CD14-positive monocyte (primary cell): ENCODE measurements around the gene RELCH. TPM values are rescaled to one million over a fixed set of nuclear protein-coding genes. Genes with fewer than 3 reads are reported as not detected.
A peak's percentile ranks its signal among the peaks of the same experiment; 100 is the strongest.

Source experiments
- DNase-seq, 3 donors: peaks; one replicate each; pipeline ENCODE4 v3.0.0-alpha.2; 2011 to 2022
- H2AFZ ChIP-seq: 2 replicates; pipeline ENCODE4 v1.6.0; 2012; ENCODE audit warnings: mild to moderate bottlenecking, low read depth, low read length, inconsistent platforms; ENCODE audit not compliant: insufficient read depth, poor library complexity, severe bottlenecking
- H3K27ac ChIP-seq, 2 donors: 1 replicate in 1 of 2; 2 replicates in 1 of 2; pipeline ENCODE4 v1.5.1; 2012 to 2013; ENCODE audit warnings: low read length in 2 of 2, control low read depth in 1 of 2, inconsistent platforms in 1 of 2, low read depth in 1 of 2, mild to moderate bottlenecking in 1 of 2
- H3K27me3 ChIP-seq, 2 donors: one replicate each; pipeline versions ENCODE4 v1.6.0 to v1.6.1; 2011 to 2013; ENCODE audit warnings: low read length in 2 of 2; ENCODE audit not compliant: control insufficient read depth in 2 of 2, insufficient read depth in 2 of 2
- H3K36me3 ChIP-seq, 2 donors: replicated peaks in 1 of 2; 1 replicate in 1 of 2; 2 replicates in 1 of 2; pipeline versions ENCODE4 v1.5.1 to v1.6.1; 2012 to 2013; ENCODE audit warnings: low read length in 2 of 2, control low read depth in 1 of 2, inconsistent platforms in 1 of 2, mild to moderate bottlenecking in 1 of 2; ENCODE audit not compliant: insufficient read depth in 2 of 2, control insufficient read depth in 1 of 2
- H3K4me1 ChIP-seq, 2 donors: 1 replicate in 1 of 2; 2 replicates in 1 of 2; pipeline versions ENCODE4 v1.5.1 to v1.6.1; 2012 to 2013; ENCODE audit warnings: low read length in 2 of 2, control low read depth in 1 of 2, inconsistent platforms in 1 of 2, mild to moderate bottlenecking in 1 of 2, moderate library complexity in 1 of 2; ENCODE audit not compliant: insufficient read depth in 2 of 2, control insufficient read depth in 1 of 2
- H3K4me2 ChIP-seq: replicated peaks from 2 replicates; pipeline ENCODE3; 2012; ENCODE audit warnings: low read length, moderate library complexity, mild to moderate bottlenecking; ENCODE audit not compliant: poor library complexity, severe bottlenecking; ENCODE audit errors: extremely low read depth
- H3K4me3 ChIP-seq, 3 experiments: fragments of 200-600 bp in 1 of 3; sonication (generic) in 1 of 3; replicated peaks in 1 of 3; 1 replicate in 2 of 3; 2 replicates in 1 of 3; pipeline ENCODE4 v1.5.1; 2011 to 2013; ENCODE audit warnings: low read length in 3 of 3, mild to moderate bottlenecking in 3 of 3, control low read depth in 2 of 3, low read depth in 2 of 3, inconsistent platforms in 1 of 3, moderate library complexity in 1 of 3
- H3K79me2 ChIP-seq: 2 replicates; pipeline ENCODE4 v1.6.0; 2012; ENCODE audit warnings: mild to moderate bottlenecking, control low read depth, inconsistent platforms, low read length, moderate library complexity; ENCODE audit not compliant: insufficient read depth
- H3K9ac ChIP-seq: 2 replicates; pipeline ENCODE4 v1.6.0; 2017; ENCODE audit warnings: low read length, mild to moderate bottlenecking; ENCODE audit not compliant: insufficient read depth, poor library complexity, severe bottlenecking
- H3K9me3 ChIP-seq, 2 donors: replicated peaks in 1 of 2; 1 replicate in 1 of 2; 2 replicates in 1 of 2; pipeline versions ENCODE4 v1.5.1 to v1.6.1; 2012 to 2013; ENCODE audit warnings: low read length in 2 of 2, control low read depth in 1 of 2; ENCODE audit not compliant: control insufficient read depth in 1 of 2, insufficient read depth in 1 of 2
- H4K20me1 ChIP-seq: 2 replicates; pipeline ENCODE4 v1.6.0; 2012; ENCODE audit warnings: mild to moderate bottlenecking, low read length, control low read depth, moderate library complexity; ENCODE audit not compliant: insufficient read depth
- H3K27ac Mint-ChIP-seq, 7 donors: one replicate each; pipeline ENCODE4 v1.8.0; 2020; ENCODE audit warnings: mild to moderate bottlenecking in 7 of 7, mixed read lengths in 7 of 7, moderate library complexity in 6 of 7, inconsistent platforms in 2 of 7
- H3K27me3 Mint-ChIP-seq, 3 donors: one replicate each; pipeline ENCODE4 v1.8.0; 2021 to 2022; ENCODE audit warnings: low read depth in 3 of 3, mild to moderate bottlenecking in 3 of 3, mixed read lengths in 3 of 3, moderate library complexity in 3 of 3, inconsistent platforms in 1 of 3
- H3K36me3 Mint-ChIP-seq, 2 donors: one replicate each; pipeline ENCODE4 v1.8.0; 2020; ENCODE audit warnings: mixed read lengths in 2 of 2, inconsistent platforms in 1 of 2, mild to moderate bottlenecking in 1 of 2
- H3K4me1 Mint-ChIP-seq: one replicate; pipeline ENCODE4 v1.8.0; 2020; ENCODE audit warnings: mild to moderate bottlenecking, mixed read lengths
- H3K4me3 Mint-ChIP-seq, 2 donors: one replicate each; pipeline ENCODE4 v1.8.0; 2020; ENCODE audit warnings: mild to moderate bottlenecking in 2 of 2, mixed read lengths in 2 of 2, moderate library complexity in 1 of 2
- H3K9me3 Mint-ChIP-seq, 7 donors: one replicate each; pipeline ENCODE4 v1.8.0; 2020 to 2022; ENCODE audit warnings: mixed read lengths in 7 of 7, mild to moderate bottlenecking in 6 of 7, moderate library complexity in 6 of 7, inconsistent platforms in 2 of 7
- CTCF ChIP-seq: fragments of 200-600 bp; IDR thresholded peaks from one replicate; pipeline ENCODE4 v1.8.0; 2022; ENCODE audit warnings: antibody characterized with exemption, mild to moderate bottlenecking
- WGBS: methylation state at CpG from one replicate; pipeline ENCODE4 v1.1.5; 2013; ENCODE audit warnings: missing lambda C conversion rate; ENCODE audit not compliant: insufficient coverage; 5-methylcytosine and 5-hydroxymethylcytosine counted together
- intact Hi-C, 2 donors: fragments of 100-400 bp; cut with micrococcal nuclease; formaldehyde crosslinking; loops; one replicate each; pipeline versions ENCODE4 v1.15.0 to v1.15.1; 2023
- polyA plus RNA-seq, 3 donors: library from polyadenylated mRNA; depleted of rRNA in 1 of 3; unstranded in 2 of 3; stranded (reverse) in 1 of 3; fragments of 300-500 nt in 2 of 3; fragments of >200 nt in 1 of 3; fragmentation: Illumina TruSeq in 2 of 3; gene quantifications; 1 replicate in 2 of 3; 2 replicates in 1 of 3; pipeline ENCODE4 v1.2.3, GENCODE V29; 2012 to 2021

Gene RELCH
- polyA plus RNA-seq, 3 donors, result 3.8 to 30.4 (median 4.9) TPM

- Mint-ChIP-seq H3K4me3 (no peak overlapping the region), H3K9me3 (no peaks in the 10 kb centered on the region), H3K36me3 (peaks cover 0 to 9% of the 10 kb centered on the region in 2 donors), H3K4me1 (peaks cover 16% of the 10 kb centered on the region), H3K27me3 (no peaks in the 10 kb centered on the region), H3K27ac (peak overlapping the region in 1 of 7 donors; percentile 10)
- Histone ChIP-seq H3K4me2 (no peak overlapping the region), H3K27me3 (no peaks in the 10 kb centered on the region), H3K4me3 (no peak overlapping the region), H3K4me1 (peaks cover 0 to 2% of the 10 kb centered on the region in 2 donors), H3K36me3 (no peaks in the 10 kb centered on the region), H3K27ac (no peak overlapping the region), H3K9me3 (no peaks in the 10 kb centered on the region), H3K79me2 (peaks cover 98% of the 10 kb centered on the region), H2AFZ (no peak overlapping the region), H3K9ac (no peak overlapping the region), H4K20me1 (peaks cover 95% of the 10 kb centered on the region)
- WGBS, result 100% methylated on average over 1 of the region's 3 CpGs
- no peak for TF ChIP-seq CTCF
- DNase-seq, result no peak
- intact Hi-C loops, result no loop called here
These were observed 13.3 kb downstream of the RELCH start for GRCh38 chr18:62200121-62200914.

GRCh38 chr18:62201870-62202269 is 14.8 kb downstream of the RELCH start:
- Histone ChIP-seq H4K20me1 (peaks cover 93% of the 10 kb centered on the region), H3K36me3 (no peaks in the 10 kb centered on the region), H3K4me1 (no peaks in the 10 kb centered on the region), H3K27me3 (no peaks in the 10 kb centered on the region), H3K4me2 (no peak overlapping the region), H3K9me3 (no peaks in the 10 kb centered on the region), H3K9ac (no peak overlapping the region), H3K4me3 (no peak overlapping the region), H3K27ac (no peak overlapping the region), H3K79me2 (peaks cover 97% of the 10 kb centered on the region), H2AFZ (no peak overlapping the region)
- WGBS, result no CpG with 5 or more reads among the region's 1 CpG
- DNase-seq, result no peak
- H3K36me3 Mint-ChIP-seq, result peaks cover 0 to 4% of the 10 kb centered on the region in 2 donors
- H3K27ac Mint-ChIP-seq, result no peak overlapping the region
- TF ChIP-seq CTCF, result no peak
- H3K4me1 Mint-ChIP-seq, result peaks cover 14% of the 10 kb centered on the region
- H3K27me3 Mint-ChIP-seq, result no peaks in the 10 kb centered on the region
- H3K9me3 Mint-ChIP-seq, result no peaks in the 10 kb centered on the region
- intact Hi-C loops, result no loop called here
- H3K4me3 Mint-ChIP-seq, result no peak overlapping the region
